Neuronal stem cell (in vitro differentiated cells): ENCODE results near the gene MECP2.
A peak's percentile ranks its signal among the peaks of the same experiment; 100 is the strongest.

ENCODE experiments used
- DNase-seq: peaks from one replicate; pipeline ENCODE4 v3.0.0-alpha.2; 2013; ENCODE audit warnings: low spot score
- H2AFZ ChIP-seq: one replicate; pipeline ENCODE4 v1.6.1; 2013; ENCODE audit warnings: mild to moderate bottlenecking, low read length, inconsistent platforms
- H2AK5ac ChIP-seq: 2 replicates; pipeline ENCODE4 v1.6.1; 2013; ENCODE audit warnings: low read depth, mild to moderate bottlenecking, inconsistent platforms, low read length, moderate library complexity, mixed read lengths
- H2BK120ac ChIP-seq: 2 replicates; pipeline ENCODE4 v1.6.1; 2013; ENCODE audit warnings: low read depth, mild to moderate bottlenecking, inconsistent platforms, low read length, moderate library complexity, mixed read lengths
- H2BK12ac ChIP-seq: one replicate; pipeline ENCODE4 v1.6.1; 2013; ENCODE audit warnings: low read length, inconsistent platforms
- H2BK15ac ChIP-seq: 2 replicates; pipeline ENCODE4 v1.6.1; 2013; ENCODE audit warnings: mild to moderate bottlenecking, low read length, inconsistent platforms, mixed read lengths
- H2BK5ac ChIP-seq: one replicate; pipeline ENCODE4 v1.6.1; 2013; ENCODE audit warnings: inconsistent platforms, mild to moderate bottlenecking, low read length, moderate library complexity
- H3K14ac ChIP-seq: one replicate; pipeline ENCODE4 v1.6.1; 2013; ENCODE audit warnings: low read length, inconsistent platforms
- H3K18ac ChIP-seq: 2 replicates; pipeline ENCODE4 v1.6.1; 2013; ENCODE audit warnings: low read length, inconsistent platforms
- H3K23ac ChIP-seq: 2 replicates; pipeline ENCODE4 v1.6.1; 2013; ENCODE audit warnings: low read depth, mild to moderate bottlenecking, mixed read lengths, low read length, inconsistent platforms; ENCODE audit not compliant: poor library complexity
- H3K27ac ChIP-seq: replicated peaks from 3 replicates; pipeline ENCODE4 v1.5.1; 2013; ENCODE audit warnings: low read length, inconsistent platforms
- H3K27me3 ChIP-seq, 3 experiments: 2 replicates each; pipeline ENCODE4 v1.6.1; 2013; ENCODE audit warnings: low read length in 3 of 3, mild to moderate bottlenecking in 2 of 3, inconsistent platforms in 1 of 3, low read depth in 1 of 3, mixed read lengths in 1 of 3, moderate library complexity in 1 of 3; ENCODE audit not compliant: control insufficient read depth in 3 of 3, insufficient read depth in 3 of 3
- H3K36me3 ChIP-seq, 2 donors: replicated peaks in 1 of 2; 2 replicates each; pipeline ENCODE4 v1.6.1; 2013; ENCODE audit warnings: low read length in 2 of 2; ENCODE audit not compliant: control insufficient read depth in 2 of 2, insufficient read depth in 2 of 2
- H3K4ac ChIP-seq: 2 replicates; pipeline ENCODE4 v1.6.1; 2013; ENCODE audit warnings: inconsistent platforms, mild to moderate bottlenecking, low read length, moderate library complexity
- H3K4me1 ChIP-seq, 2 donors: 1 replicate in 1 of 2; 2 replicates in 1 of 2; pipeline ENCODE4 v1.6.1; 2013; ENCODE audit warnings: low read length in 2 of 2, low read depth in 1 of 2; ENCODE audit not compliant: control insufficient read depth in 2 of 2, insufficient read depth in 1 of 2
- H3K4me2 ChIP-seq: one replicate; pipeline ENCODE4 v1.6.1; 2013; ENCODE audit warnings: mild to moderate bottlenecking, low read length, inconsistent platforms; ENCODE audit not compliant: insufficient read depth, poor library complexity, severe bottlenecking
- H3K4me3 ChIP-seq, 2 donors: 2 replicates each; pipeline ENCODE4 v1.5.1; 2013; ENCODE audit warnings: low read length in 2 of 2, mild to moderate bottlenecking in 2 of 2, inconsistent platforms in 1 of 2, moderate library complexity in 1 of 2
- H3K79me1 ChIP-seq: one replicate; pipeline ENCODE4 v1.6.1; 2013; ENCODE audit warnings: low read depth, mild to moderate bottlenecking, inconsistent platforms, low read length, moderate library complexity
- H3K9ac ChIP-seq: one replicate; pipeline ENCODE4 v1.6.1; 2013; ENCODE audit warnings: mild to moderate bottlenecking, low read depth, low read length, inconsistent platforms; ENCODE audit not compliant: poor library complexity
- H3K9me3 ChIP-seq, 2 donors: replicated peaks in 1 of 2; 2 replicates each; pipeline versions ENCODE3 to v1.6.1; 2013; ENCODE audit warnings: low read length in 2 of 2, mild to moderate bottlenecking in 2 of 2, inconsistent platforms in 1 of 2, low read depth in 1 of 2, mixed read lengths in 1 of 2, moderate library complexity in 1 of 2; ENCODE audit not compliant: control insufficient read depth in 2 of 2, insufficient read depth in 1 of 2
- H4K8ac ChIP-seq: one replicate; pipeline ENCODE4 v1.6.1; 2013; ENCODE audit warnings: low read depth, mild to moderate bottlenecking, inconsistent platforms, low read length, moderate library complexity
- H4K91ac ChIP-seq: one replicate; pipeline ENCODE4 v1.6.1; 2013; ENCODE audit warnings: low read length, low read depth, mild to moderate bottlenecking, inconsistent platforms; ENCODE audit not compliant: poor library complexity
- WGBS, 2 donors: extraction: QIAGEN DNeasy Blood & Tissue Kit; methylation state at CpG; one replicate each; pipeline ENCODE4 v1.1.7; 2013; ENCODE audit warnings: missing lambda C conversion rate in 2 of 2, mixed read lengths in 1 of 2; ENCODE audit not compliant: insufficient read length in 2 of 2, insufficient replicate concordance in 1 of 2; ENCODE audit errors: extremely low coverage in 2 of 2; 5-methylcytosine and 5-hydroxymethylcytosine counted together

Gene MECP2

GRCh38 chrX:154058214-154058997 lies 39.1 kb downstream of the MECP2 start:
- no CpG with 5 or more reads among the region's 11 CpGs for WGBS, 2 donors
- Histone ChIP-seq H3K9me3 (no peaks in the 10 kb centered on the region), H3K14ac (peak overlapping the region; percentile 21), H3K27ac (no peak overlapping the region), H2BK120ac (no peak overlapping the region), H2BK5ac (no peak overlapping the region), H3K4me1 (no peaks in the 10 kb centered on the region), H2BK15ac (no peak overlapping the region), H2AFZ (no peak overlapping the region), H3K9ac (no peak overlapping the region), H2AK5ac (no peak overlapping the region), H3K79me1 (peaks cover 4% of the 10 kb centered on the region), H4K8ac (no peak overlapping the region), H4K91ac (no peak overlapping the region), H3K36me3 (peaks cover 4 to 30% of the 10 kb centered on the region in 2 donors), H3K23ac (no peak overlapping the region), H3K18ac (no peak overlapping the region), H2BK12ac (no peak overlapping the region), H3K4me2 (no peak overlapping the region), H3K27me3 (peaks cover 0 to 36% (median 0%) of the 10 kb centered on the region in 3 experiments), H3K4ac (no peak overlapping the region), H3K4me3 (no peak overlapping the region)
- DNase-seq, result no peak

- H4K8ac ChIP-seq, result no peak overlapping the region
- no peaks in the 10 kb centered on the region for H3K9me3 ChIP-seq
- H3K36me3 ChIP-seq, result peaks cover 4 to 30% of the 10 kb centered on the region in 2 donors
- H2BK15ac ChIP-seq, result no peak overlapping the region
- peaks cover 4% of the 10 kb centered on the region for H3K79me1 ChIP-seq
- no peak overlapping the region for H3K4ac ChIP-seq
- no peak for DNase-seq
- no peak overlapping the region for H2BK120ac ChIP-seq
- no peak overlapping the region for H2BK5ac ChIP-seq
- H3K23ac ChIP-seq, result no peak overlapping the region
- H3K27ac ChIP-seq, result no peak overlapping the region
- H2AK5ac ChIP-seq, result no peak overlapping the region
- no peak overlapping the region for H3K4me3 ChIP-seq
- H3K4me1 ChIP-seq, result no peaks in the 10 kb centered on the region
- H2AFZ ChIP-seq, result no peak overlapping the region
- no peak overlapping the region for H3K14ac ChIP-seq
- H3K18ac ChIP-seq, result no peak overlapping the region
- no peak overlapping the region for H4K91ac ChIP-seq
- no peak overlapping the region for H2BK12ac ChIP-seq
- H3K9ac ChIP-seq, result no peak overlapping the region
- no peak overlapping the region for H3K4me2 ChIP-seq
- no CpG with 5 or more reads among the region's 1 CpG for WGBS, 2 donors
- H3K27me3 ChIP-seq, result peaks cover 0 to 36% (median 0%) of the 10 kb centered on the region in 3 experiments
Observed at GRCh38 chrX:154057791-154058190, 39.7 kb downstream of the MECP2 start.

- no peak overlapping the region for H3K9ac ChIP-seq
- DNase-seq, result no peak
- H2BK12ac ChIP-seq, result no peak overlapping the region
- H3K27me3 ChIP-seq, result peaks cover 0 to 32% (median 0%) of the 10 kb centered on the region in 3 experiments
- no CpG with 5 or more reads among the region's 8 CpGs for WGBS, 2 donors
- H3K36me3 ChIP-seq, result peaks cover 4 to 30% of the 10 kb centered on the region in 2 donors
- H2BK5ac ChIP-seq, result no peak overlapping the region
- H2BK15ac ChIP-seq, result no peak overlapping the region
- no peak overlapping the region for H3K18ac ChIP-seq
- no peak overlapping the region for H3K4me3 ChIP-seq
- H3K27ac ChIP-seq, result no peak overlapping the region
- peaks cover 4% of the 10 kb centered on the region for H3K79me1 ChIP-seq
- H2AK5ac ChIP-seq, result no peak overlapping the region
- no peak overlapping the region for H3K23ac ChIP-seq
- no peaks in the 10 kb centered on the region for H3K9me3 ChIP-seq
- H2BK120ac ChIP-seq, result no peak overlapping the region
- H3K14ac ChIP-seq, result no peak overlapping the region
- no peak overlapping the region for H3K4me2 ChIP-seq
- no peak overlapping the region for H2AFZ ChIP-seq
- H4K8ac ChIP-seq, result no peak overlapping the region
- no peak overlapping the region for H4K91ac ChIP-seq
- H3K4ac ChIP-seq, result no peak overlapping the region
- H3K4me1 ChIP-seq, result no peaks in the 10 kb centered on the region
Observed at GRCh38 chrX:154056770-154057241, 40.7 kb downstream of the MECP2 start.

DNA sequence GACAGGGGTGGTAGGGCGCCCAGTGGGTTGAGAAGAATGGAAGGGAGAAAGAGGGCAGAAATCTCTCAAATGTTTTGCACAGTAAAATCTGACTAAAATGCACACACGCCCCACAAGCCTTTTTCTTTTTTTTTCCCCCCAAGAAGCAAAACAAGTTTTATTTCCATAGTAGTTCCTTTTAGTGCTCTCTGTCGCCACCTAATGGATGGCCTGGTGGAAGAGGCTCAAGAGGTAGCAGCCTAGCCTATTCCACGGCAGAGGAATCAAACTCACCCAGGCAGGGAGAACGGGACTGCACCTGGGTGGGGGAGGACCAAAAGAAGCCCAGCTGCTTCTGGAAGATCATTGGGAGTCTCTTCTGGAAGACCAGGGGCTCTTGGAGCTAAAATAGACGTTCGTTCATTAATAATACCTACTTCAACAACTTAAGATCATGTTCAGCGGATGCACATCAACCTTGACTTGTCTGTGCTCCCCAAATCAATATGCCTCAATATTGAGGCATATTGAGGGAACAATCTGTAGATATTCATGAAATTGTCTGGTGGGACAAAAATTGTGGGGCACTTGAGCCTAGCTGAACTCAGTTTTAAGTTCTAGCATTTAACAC lies 46.2 kb downstream of the MECP2 start:
- no peak overlapping the region for H4K91ac ChIP-seq
- no CpG with 5 or more reads among the region's 8 CpGs for WGBS, 2 donors
- H4K8ac ChIP-seq, result no peak overlapping the region
- no peak overlapping the region for H3K23ac ChIP-seq
- H3K4me1 ChIP-seq, result peaks cover 0 to 9% of the 10 kb centered on the region in 2 donors
- H3K18ac ChIP-seq, result no peak overlapping the region
- H2BK15ac ChIP-seq, result no peak overlapping the region
- no peak overlapping the region for H2BK12ac ChIP-seq
- no peak overlapping the region for H2BK5ac ChIP-seq
- H3K27ac ChIP-seq, result no peak overlapping the region
- H3K9me3 ChIP-seq, result no peaks in the 10 kb centered on the region
- H3K9ac ChIP-seq, result no peak overlapping the region
- H2AFZ ChIP-seq, result no peak overlapping the region
- H3K27me3 ChIP-seq, result peaks cover 0 to 19% (median 0%) of the 10 kb centered on the region in 3 experiments
- no peak overlapping the region for H3K4ac ChIP-seq
- no peak overlapping the region for H2BK120ac ChIP-seq
- peaks cover 0 to 19% of the 10 kb centered on the region in 2 donors for H3K36me3 ChIP-seq
- DNase-seq, result peak; percentile 24
- H3K79me1 ChIP-seq, result peaks cover 2% of the 10 kb centered on the region
- H2AK5ac ChIP-seq, result no peak overlapping the region
- H3K4me2 ChIP-seq, result no peak overlapping the region
- no peak overlapping the region for H3K4me3 ChIP-seq
- no peak overlapping the region for H3K14ac ChIP-seq
